GM21390 (cell line): Measurements from ENCODE around the gene MSI2.
A peak's percentile ranks its signal among the peaks of the same experiment; 100 is the strongest.

Experiments
- ATAC-seq: cut with Tn5 transposase; IDR thresholded peaks from one replicate; pipeline ENCODE4 v1.9.1; 2021; ENCODE audit not compliant: unreplicated experiment

MSI2 gene

GRCh38 chr17:57406981-57407286 is 150.6 kb downstream of the MSI2 start:
- ATAC-seq, result no peak

GRCh38 chr17:57407287-57408070 is 151.2 kb downstream of the MSI2 start:
- no peak for ATAC-seq

DNA sequence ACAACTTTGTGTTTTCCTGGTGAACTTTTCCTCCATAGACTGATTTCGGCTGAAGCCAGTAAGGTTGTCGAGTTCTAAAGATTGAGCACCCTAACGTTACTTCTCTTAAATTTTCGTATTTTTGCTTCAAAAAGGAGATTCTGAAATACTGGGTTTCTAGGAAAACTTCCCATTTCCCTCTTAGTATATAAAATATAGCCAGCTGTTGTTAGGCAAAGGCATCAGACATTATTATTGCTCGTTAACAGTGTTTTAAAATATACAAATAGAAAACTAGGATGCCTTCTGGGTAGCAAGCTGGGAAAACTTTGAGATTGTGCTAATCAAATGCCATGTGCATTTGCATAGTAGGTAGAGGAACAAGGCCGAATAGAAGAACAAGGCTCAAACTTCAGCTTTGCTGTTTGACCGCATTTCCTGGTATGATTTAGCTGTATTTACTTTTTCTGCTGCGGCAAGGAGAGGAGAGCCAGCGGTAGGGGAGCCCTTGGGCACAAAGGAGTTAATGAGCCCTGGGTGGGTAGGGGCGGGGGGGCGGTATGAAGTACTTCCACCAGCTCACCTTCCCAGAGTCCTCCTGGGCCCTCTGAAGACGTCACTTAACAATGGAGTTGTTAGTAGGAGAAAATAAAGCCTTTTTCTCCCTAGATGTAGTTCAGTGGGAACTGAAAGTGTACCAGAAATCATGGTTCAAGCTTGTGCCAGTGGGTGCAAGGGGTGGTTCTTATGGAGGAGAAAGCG is 151.9 kb downstream of the MSI2 start:
- ATAC-seq, result peak; percentile 70

DNA sequence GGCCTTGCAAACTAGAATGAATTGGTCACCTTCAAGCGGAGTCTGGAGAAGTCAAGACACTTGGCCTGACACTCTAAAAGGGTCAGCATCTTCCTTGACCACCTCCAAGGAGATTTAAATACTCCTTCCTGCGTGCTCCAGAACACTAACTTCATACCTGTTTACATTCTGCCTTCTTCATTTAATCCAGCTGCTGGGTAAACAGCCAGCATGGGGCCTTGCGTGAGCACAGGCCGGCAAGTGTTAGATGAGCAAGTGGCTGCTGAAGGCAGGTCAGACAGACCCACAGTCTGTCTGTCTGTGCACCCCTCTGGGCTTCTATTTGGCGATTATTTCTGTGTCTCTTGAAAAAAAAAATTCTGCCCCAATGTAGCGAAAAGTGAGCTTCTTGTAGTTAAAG is 153.8 kb downstream of the MSI2 start:
- no peak for ATAC-seq

DNA sequence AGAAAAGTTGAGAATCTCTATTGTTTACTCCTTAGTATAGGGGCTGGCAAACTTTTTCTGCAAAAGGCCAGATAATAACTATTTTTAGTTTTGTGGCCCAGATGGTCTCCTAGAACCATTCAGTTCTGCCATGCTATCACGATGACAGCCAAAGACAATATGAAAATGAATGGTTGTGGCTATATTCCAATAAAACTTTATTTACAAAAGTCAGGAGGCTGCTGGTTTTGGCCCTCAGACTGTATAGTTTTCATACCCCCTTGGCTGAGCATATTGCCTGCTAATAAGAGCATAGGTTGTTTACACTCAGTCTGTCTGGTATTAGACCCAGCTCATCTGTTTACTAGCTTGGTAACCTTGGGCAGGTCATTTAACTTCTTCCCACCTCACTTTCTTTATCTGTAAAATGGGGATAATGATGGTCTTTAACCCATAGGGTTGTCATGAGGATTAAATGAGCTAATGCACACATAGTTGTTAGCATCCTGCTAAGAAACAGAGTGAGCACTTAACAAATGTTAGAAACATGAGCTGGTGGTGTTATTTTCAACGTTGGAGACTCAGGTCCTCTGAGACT is 156.3 kb downstream of the MSI2 start:
- no peak for ATAC-seq

DNA sequence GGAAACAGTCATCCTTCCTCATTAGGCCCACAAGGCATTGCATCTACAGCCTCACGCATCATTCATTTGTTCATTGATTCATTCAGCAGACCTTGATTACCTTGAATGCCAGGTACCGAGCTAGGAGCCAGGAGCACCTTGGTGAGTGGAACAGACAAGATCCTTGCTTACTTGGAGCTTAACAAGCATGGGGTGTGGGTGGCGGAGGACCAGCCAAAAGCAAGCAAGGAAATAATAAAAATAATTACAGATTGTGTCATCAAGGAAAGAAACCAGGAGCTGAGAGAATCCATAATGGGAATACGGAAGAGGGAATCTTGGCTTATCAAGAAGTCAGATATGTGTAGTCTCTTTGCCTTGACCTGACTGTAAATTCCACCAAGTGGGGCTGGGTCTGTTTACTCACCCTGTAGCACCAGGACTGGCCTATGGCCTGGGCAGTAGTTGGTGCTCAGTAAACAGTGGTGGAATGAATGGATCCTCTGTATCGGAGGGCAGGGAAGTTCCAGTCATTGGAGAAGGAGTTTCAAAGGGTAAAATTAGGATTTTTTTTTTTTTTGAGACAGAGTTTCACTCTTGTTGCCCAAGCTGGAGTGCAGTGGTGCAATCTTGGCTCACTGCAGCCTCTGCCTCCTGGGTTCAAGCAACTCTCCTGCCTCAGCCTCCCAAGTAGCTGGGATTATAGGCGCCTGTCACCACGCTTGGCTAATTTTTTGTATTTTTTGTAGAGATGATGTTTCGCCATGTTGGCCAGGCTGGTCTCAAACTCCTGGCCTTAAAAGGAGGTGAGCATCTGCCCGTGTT is 157.7 kb downstream of the MSI2 start:
- no peak for ATAC-seq

- ATAC-seq, result no peak
Measured at GRCh38 chr17:57415751-57416207, 159.5 kb downstream of the MSI2 start.

DNA sequence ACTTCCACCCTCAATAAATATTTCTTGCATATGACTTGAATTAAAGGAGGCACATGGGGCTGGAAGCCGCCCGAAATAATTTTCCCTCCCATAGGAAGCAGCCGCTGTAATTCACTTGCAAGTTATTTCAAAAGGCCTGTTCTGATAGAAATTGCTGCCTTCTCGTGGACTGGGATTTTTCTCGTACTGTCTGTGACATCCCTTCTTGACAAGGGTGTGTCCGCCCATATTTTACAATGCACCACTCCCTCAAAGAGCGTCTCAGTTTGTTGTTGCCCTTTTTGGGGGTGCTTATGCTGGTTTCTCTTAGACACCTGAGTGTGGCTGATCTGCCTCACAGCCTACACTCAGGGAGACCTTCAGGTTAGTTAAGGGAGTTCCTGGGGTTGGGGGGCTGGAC is 160.0 kb downstream of the MSI2 start:
- no peak for ATAC-seq

DNA sequence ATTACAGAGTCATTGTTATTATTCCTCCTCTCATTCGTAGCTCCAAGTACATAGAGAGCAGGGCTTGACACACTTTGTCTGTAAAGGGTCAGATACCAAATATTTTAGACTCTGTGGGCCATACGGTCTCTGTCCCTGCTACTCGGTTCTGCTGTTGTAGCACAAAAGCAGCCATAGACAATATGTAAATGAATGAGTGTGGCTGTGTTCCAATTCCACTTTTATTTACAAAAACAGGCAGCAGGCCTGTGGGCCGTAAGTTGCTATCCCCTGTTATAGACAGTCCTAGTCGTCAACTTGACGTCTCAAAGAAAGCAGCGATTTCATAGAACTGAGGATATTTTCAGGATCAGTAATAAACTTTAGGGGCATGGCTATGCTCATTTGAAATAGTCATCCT is 161.6 kb downstream of the MSI2 start:
- ATAC-seq, result no peak

DNA sequence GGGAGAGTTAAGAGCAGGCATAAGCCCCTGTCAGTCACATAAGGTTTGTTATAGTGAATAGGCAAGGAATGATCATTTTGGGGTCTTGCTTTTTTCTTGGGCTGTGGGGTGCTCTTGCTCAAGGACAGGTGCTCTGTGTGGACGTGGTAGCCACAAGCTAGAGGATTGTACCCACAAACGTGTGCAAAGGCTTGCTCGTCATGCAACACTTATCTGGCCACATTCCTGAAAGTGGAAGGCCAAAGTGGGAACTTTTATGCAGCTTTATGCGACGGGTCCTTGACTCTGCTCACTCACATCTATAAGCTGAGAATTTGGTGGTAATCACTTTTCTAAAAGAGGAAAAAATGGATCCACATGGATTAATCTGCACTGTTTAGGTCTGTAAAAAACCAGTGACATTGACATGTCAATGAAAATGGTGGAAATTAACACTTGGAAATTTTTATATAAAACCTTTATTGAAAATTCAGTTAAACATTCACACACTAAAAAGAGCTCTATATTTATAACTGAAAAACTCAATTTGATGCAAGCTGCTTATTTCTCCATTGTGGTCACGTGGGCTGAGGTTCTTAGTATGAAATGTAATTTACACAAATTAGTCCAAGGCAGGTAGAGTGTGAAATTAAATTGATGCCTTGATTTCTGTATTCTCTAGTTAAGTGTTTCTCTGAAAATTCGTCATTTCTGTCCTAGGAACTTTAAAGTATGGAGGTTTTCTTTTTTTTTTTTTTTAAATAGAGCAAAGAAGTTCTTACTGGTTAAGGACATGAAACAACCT is 162.3 kb downstream of the MSI2 start:
- ATAC-seq, result no peak

GRCh38 chr17:57419940-57420550 is 163.7 kb downstream of the MSI2 start:
- no peak for ATAC-seq

- ATAC-seq, result no peak
Measured at GRCh38 chr17:57420734-57421717, 164.7 kb downstream of the MSI2 start.

DNA sequence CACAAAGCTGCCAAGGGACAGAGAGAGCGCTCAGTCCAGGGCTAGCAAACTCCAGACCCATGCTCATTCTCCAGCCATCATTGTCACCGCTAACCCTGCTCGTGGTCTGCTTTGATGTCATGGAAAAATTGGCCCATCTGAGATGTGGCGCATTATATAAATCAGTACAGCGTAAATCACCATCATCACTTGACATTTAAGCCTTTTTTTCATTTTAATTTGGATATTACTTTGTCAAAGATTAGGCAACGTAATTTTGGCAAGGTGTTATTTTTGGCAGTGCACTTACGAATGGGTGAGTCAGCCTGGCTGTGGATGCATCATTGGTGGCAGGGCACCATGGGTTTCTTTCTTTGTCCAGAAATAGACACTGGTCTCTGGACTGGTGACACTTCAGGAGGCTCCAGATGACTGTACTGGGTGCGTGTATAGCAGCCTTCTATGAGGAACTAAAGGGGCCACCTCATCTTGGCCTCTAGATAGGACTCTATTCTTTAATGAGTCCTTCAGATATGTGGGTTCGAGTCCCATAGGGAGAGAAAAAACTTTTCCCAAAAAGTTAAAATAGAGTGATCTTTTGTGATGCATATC is 166.3 kb downstream of the MSI2 start:
- peak; percentile 72 for ATAC-seq

DNA sequence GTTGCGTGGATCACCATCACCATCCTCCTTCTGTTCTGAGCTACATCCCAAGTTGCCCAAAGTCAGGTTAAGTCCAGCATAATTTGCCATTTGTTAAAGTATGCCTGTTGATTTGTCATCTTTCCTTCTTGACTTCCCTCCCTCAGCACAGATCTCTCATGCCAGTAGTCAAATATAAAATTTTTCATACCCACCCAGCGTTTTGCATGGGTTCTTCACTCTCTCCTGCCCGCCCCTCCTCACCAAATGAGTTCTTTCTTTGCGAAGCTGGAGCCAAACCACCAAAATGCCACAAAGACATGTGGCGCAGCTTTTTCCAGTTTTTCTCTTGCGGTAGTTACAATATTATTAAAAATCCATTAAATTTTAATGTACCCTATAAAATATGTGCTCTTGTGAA is 167.2 kb downstream of the MSI2 start:
- no peak for ATAC-seq

GRCh38 chr17:57424273-57424672 is 167.9 kb downstream of the MSI2 start:
- ATAC-seq, result no peak

- ATAC-seq, result no peak
Measured at GRCh38 chr17:57424777-57425188, 168.5 kb downstream of the MSI2 start.

- ATAC-seq, result no peak
Measured at GRCh38 chr17:57425431-57425830, 169.1 kb downstream of the MSI2 start.
